VCaP (cell line): ENCODE data around the gene BCL11B.

ENCODE experiments used
- H3K27ac ChIP-seq: fragments of 450-650 bp; 2 replicates; pipeline ENCODE4 v1.5.1; 2017
- CTCF ChIP-seq: fragments of 450-650 bp; conservative IDR thresholded peaks from 2 replicates; pipeline ENCODE4 v1.5.1; 2017; ENCODE audit warnings: mild to moderate bottlenecking, moderate library complexity

Gene BCL11B

GRCh38 chr14:99248761-99249171 is 23.2 kb downstream of the BCL11B start:
- no peak for TF ChIP-seq CTCF
- H3K27ac ChIP-seq = no peak overlapping the region

- no peak overlapping the region for H3K27ac ChIP-seq
- TF ChIP-seq CTCF = no peak
Observed at GRCh38 chr14:99247772-99248171, 24.2 kb downstream of the BCL11B start.

GRCh38 chr14:99247101-99247729 is 24.8 kb downstream of the BCL11B start:
- H3K27ac ChIP-seq = no peak overlapping the region
- TF ChIP-seq CTCF = no peak

- no peak for TF ChIP-seq CTCF
- H3K27ac ChIP-seq = no peak overlapping the region
Observed at GRCh38 chr14:99246536-99247097, 25.4 kb downstream of the BCL11B start.

- no peak overlapping the region for H3K27ac ChIP-seq
- TF ChIP-seq CTCF = no peak
Observed at GRCh38 chr14:99245564-99246511, 26.2 kb downstream of the BCL11B start.

GRCh38 chr14:99244941-99245563 is 26.9 kb downstream of the BCL11B start:
- TF ChIP-seq CTCF = no peak
- H3K27ac ChIP-seq = no peak overlapping the region

- no peak overlapping the region for H3K27ac ChIP-seq
- TF ChIP-seq CTCF = no peak
Observed at GRCh38 chr14:99244367-99244901, 27.6 kb downstream of the BCL11B start.
